Measurements from ENCODE around the gene SLC38A2.

Gene SLC38A2

GRCh38 chr12:46358325-46358700, 14.3 kb downstream of the SLC38A2 start:
- H3K36me3 ChIP-seq (ENCODE audit: control insufficient read depth in 2 of 2, insufficient read depth in 1 of 2, low read length in 2 of 2), result peaks cover 34 to 47% of the 10 kb centered on the region in 2 experiments
- ChIA-PET CTCF (interaction anchor here (0.9 kb wide), 1 partner anchor 319 kb away, joined by 3 read pairs; no protein-coding TSS in a partner anchor), POLR2A (interaction anchor here (0.7 to 2.0 kb wide), 4 partner anchors 12 to 198 kb away, joined by 3 to 5 read pairs (median 4); no protein-coding TSS in a partner anchor)
- H3K27ac ChIP-seq (ENCODE audit: extremely low read depth, low read depth, low read length), result no peak overlapping the region
- no peak for TF ChIP-seq ZNF555 (tag by site-specific recombination; conservative IDR thresholded peaks at IDR 0.05)
- no peak for TF ChIP-seq KLF10 (tag by site-specific recombination; IDR thresholded peaks at IDR 0.05)
- TF ChIP-seq PBX3 (CRISPR knock-in tag; IDR thresholded peaks at IDR 0.05), result no peak
- no peak for TF ChIP-seq ZNF121 (tag by site-specific recombination; IDR thresholded peaks at IDR 0.05)
- no peak for TF ChIP-seq ZBTB7A (tag by site-specific recombination; IDR thresholded peaks at IDR 0.05; ENCODE audit: low read depth)
- no peak for TF ChIP-seq ZNF138 (tag by site-specific recombination; IDR thresholded peaks at IDR 0.05; ENCODE audit: borderline replicate concordance)
- TF ChIP-seq PRDM2 (tag by site-specific recombination; IDR thresholded peaks at IDR 0.05; ENCODE audit: borderline replicate concordance), result no peak
- no peak for TF ChIP-seq ZNF394 (tag by site-specific recombination; IDR thresholded peaks at IDR 0.05; ENCODE audit: borderline replicate concordance)
- no peak for TF ChIP-seq MYNN (tag by site-specific recombination; IDR thresholded peaks at IDR 0.05; ENCODE audit: borderline replicate concordance)
- TF ChIP-seq REPIN1 (tag by site-specific recombination; IDR thresholded peaks at IDR 0.05; ENCODE audit: low read depth), result no peak
- TF ChIP-seq GLIS1 (tag by site-specific recombination; IDR thresholded peaks at IDR 0.05), result no peak
- no peak for TF ChIP-seq ZNF146 (tag by site-specific recombination; IDR thresholded peaks at IDR 0.05)
- no peak for TF ChIP-seq ZNF623 (tag by site-specific recombination; IDR thresholded peaks at IDR 0.05)
- TF ChIP-seq ZNF629 (tag by site-specific recombination; IDR thresholded peaks at IDR 0.05), result no peak
- H3K9me3 ChIP-seq (ENCODE audit: control insufficient read depth, insufficient read depth, low read depth, low read length), result no peaks in the 10 kb centered on the region
- no peak overlapping the region for H3K4me3 ChIP-seq (ENCODE audit: low read depth, low read length)
- no peaks in the 10 kb centered on the region for H3K4me1 ChIP-seq (ENCODE audit: control insufficient read depth, insufficient read depth, low read length)

GRCh38 chr12:46357438-46358324, 14.9 kb downstream of the SLC38A2 start:
- H3K36me3 ChIP-seq (ENCODE audit: control insufficient read depth in 2 of 2, insufficient read depth in 1 of 2, low read length in 2 of 2), result peaks cover 28 to 41% of the 10 kb centered on the region in 2 experiments
- H3K4me1 ChIP-seq (ENCODE audit: control insufficient read depth, insufficient read depth, low read length), result no peaks in the 10 kb centered on the region
- ChIA-PET CTCF (interaction anchor here (0.7 to 1.4 kb wide), 4 partner anchors 13 to 383 kb away, joined by 3 to 5 read pairs (median 3); no protein-coding TSS in a partner anchor), POLR2A (interaction anchor here (0.8 to 2.3 kb wide), 7 partner anchors 10 to 304 kb away, joined by 3 to 13 read pairs (median 4); partner anchors contain the start of gene SLC38A1)
- no peak overlapping the region for H3K4me3 ChIP-seq (ENCODE audit: low read depth, low read length)
- no peaks in the 10 kb centered on the region for H3K9me3 ChIP-seq (ENCODE audit: control insufficient read depth, insufficient read depth, low read depth, low read length)
- H3K27ac ChIP-seq (ENCODE audit: extremely low read depth, low read depth, low read length), result no peak overlapping the region
- TF ChIP-seq ZNF555 (tag by site-specific recombination; conservative IDR thresholded peaks at IDR 0.05), result no peak
- no peak for TF ChIP-seq ZNF292 (tag by site-specific recombination; IDR thresholded peaks at IDR 0.05; ENCODE audit: borderline replicate concordance, low read depth)
- no peak for TF ChIP-seq PRDM1 (tag by site-specific recombination; IDR thresholded peaks at IDR 0.05)
- TF ChIP-seq ZBTB10 (tag by site-specific recombination; IDR thresholded peaks at IDR 0.05), result no peak
- no peak for TF ChIP-seq ZNF223 (tag by site-specific recombination; IDR thresholded peaks at IDR 0.05)
- no peak for TF ChIP-seq ZNF416 (tag by site-specific recombination; IDR thresholded peaks at IDR 0.05)
- TF ChIP-seq FEZF1 (tag by site-specific recombination; IDR thresholded peaks at IDR 0.05), result 0 out of 2 replicates have a peak, but pooled peaks have one; percentile 15
- TF ChIP-seq KLF17 (tag by site-specific recombination; IDR thresholded peaks at IDR 0.05), result no peak
- no peak for TF ChIP-seq ZNF37A (tag by site-specific recombination; IDR thresholded peaks at IDR 0.05)
- TF ChIP-seq RBAK (tag by site-specific recombination; IDR thresholded peaks at IDR 0.05), result no peak
